H54 (cell line): ENCODE data around the gene MYH11.

Experiments
- DNase-seq: peaks from one replicate; pipeline ENCODE4 v3.0.0; 2011; ENCODE audit warnings: low spot score, mixed read lengths; ENCODE audit not compliant: insufficient read length
- FAIRE-seq: peaks from 3 replicates; lab custom pipeline; 2011; peaks lifted over from hg19 to GRCh38; lab: Jason Lieb, UNC
- POLR2A ChIP-seq: IDR thresholded peaks from 2 replicates; pipeline ENCODE4 v1.6.1; 2011; ENCODE audit warnings: low read depth, mild to moderate bottlenecking, low read length

Gene MYH11

DNA sequence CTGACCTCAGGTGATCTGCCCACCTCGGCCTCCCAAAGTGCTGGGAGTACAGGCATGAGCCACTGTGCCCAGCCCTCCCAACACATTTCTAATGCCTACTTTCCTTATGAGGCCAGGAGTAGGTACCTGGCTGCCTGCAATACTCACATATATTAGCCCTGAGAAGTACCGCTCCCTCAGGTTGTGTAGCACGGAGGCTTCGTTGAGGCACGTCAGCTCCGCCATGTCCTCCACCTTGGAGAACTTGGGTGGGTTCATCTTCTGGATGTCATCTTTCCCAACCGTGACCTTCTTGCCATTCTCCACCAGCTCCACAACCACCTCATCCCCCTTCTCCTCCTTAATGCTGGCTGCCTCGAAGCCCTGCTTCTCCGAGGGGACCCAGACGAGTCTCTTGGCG lies 19.1 kb downstream of the MYH11 start:
- TF ChIP-seq POLR2A: no peak

DNA sequence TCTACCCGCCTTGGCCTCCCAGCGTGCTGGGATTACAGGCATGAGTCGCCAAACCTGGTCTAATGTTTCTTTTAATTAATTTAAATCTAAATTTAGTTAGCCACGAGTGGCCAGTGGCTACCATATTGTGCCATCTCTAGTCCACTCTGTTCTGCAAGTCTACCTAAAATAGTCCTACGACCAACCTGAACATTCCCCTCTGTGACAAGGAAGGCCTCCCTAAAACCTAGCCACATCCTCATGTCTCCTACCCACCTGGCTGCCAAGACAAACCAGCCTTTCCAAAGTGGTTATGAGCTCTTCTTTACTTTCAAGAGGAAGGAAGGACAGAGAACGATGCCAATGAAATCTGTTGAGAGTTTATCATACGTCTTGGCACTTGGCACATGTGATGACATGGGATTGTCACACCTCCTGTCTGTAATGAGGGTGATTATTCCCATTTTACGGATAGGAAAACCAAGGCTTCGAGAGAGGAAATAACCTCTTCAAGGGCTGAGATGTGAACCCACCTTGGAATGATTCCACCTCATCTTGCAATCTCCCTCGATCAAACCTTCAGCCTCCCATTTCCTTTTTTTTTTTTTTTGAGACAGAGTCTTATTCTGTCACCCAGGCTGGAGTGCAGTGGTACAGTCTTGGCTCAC lies 19.7 kb downstream of the MYH11 start:
- no peak for TF ChIP-seq POLR2A
- no peak for DNase-seq
- FAIRE-seq: no peak

More for the DNA sequence above, 19.1 kb downstream of the MYH11 start:
- FAIRE-seq: no peak
- DNase-seq: no peak

DNA sequence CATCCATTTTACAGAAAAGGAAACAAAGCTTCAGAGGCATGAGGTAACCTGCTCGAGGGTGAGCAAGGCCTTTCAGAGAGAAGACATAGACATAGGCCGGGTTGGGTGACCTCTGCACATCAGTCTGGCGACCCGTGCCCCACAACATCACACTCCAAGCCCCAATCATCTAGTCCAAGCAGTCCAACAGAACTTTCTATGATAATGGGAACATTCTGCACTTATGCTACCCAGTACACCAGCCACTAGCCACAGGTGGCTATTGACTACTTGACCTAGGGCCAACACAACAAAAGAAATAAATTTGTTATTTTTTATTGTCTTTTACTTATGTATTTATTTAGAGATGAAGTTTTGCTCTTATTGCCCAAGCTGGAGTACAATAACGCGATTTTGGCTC lies 20.8 kb downstream of the MYH11 start:
- TF ChIP-seq POLR2A: no peak
- DNase-seq (no peak), FAIRE-seq (no peak)

DNA sequence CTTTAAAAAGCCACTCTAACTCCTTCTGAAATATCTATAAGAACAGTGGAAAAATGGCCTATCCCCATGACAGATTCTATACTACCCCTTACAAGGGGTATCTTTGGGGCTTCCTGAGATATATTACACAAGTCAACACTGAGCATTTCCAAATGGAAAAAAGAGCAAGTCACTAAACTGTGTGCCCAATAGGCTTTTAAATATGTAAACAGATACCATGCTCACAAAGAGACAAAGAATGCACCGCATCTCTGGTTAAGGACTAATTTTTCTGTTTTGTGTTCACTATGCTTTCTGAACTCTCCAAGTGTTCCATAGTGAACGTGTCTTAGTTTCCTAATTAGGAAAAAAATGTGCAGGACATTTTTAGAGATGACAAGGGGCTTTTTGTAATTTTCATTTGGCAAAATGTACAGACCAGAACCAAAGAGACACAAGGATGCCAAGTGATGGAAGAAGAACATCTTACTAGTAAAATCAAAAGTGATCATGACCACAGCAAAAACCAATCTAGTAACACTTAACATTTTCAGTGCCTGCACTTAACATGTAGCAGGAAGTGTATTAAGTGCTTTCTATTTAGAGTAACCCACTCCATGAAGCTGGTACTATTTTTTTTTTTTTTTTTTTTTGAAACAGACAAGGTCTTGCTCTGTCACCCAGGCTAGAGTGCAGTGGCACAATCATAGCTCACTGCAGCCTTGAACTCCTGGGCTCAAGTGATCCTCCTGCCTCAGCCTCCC lies 21.5 kb downstream of the MYH11 start:
- no peak for DNase-seq
- no peak for FAIRE-seq
- no peak for TF ChIP-seq POLR2A

DNA sequence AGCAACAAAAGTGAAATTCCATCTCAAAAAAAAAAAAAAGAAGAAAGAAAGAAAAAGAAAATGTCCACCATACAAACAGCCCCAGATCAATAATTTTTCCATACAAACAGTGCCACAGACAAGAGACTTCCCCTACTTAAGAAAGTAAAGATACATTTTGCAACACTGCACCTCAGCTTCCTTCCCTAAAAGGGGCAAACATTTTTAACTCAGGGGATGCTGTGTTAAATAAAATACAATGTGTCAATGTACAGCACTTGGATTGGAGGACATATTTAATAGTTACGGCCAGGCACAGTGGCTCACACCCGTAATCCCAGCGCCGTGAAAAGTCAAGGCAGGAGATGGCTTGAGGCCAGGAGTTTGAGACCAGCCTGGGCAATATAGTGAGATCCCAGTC lies 22.3 kb downstream of the MYH11 start:
- no peak for TF ChIP-seq POLR2A
- no peak for DNase-seq
- FAIRE-seq: no peak

DNA sequence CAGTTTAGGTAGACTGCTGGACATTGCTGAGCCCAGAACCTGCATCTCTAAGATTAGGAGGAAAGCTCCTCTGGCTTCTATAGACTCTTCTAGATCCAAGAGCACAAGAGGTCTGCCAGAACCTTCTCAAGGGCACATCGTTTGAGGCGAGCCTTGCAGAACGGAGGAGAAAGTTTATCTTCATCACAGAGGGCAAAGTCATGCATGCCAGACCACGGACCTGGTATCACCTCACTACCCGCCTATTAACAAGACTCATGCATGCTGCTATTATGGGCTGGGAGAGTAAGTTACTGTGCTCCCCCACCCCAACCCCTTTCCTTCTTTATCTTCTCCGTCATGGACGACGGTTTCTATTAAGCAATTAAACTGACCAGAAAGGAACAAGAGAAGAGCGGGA lies 23.3 kb downstream of the MYH11 start:
- TF ChIP-seq POLR2A: no peak
- FAIRE-seq: no peak

DNA sequence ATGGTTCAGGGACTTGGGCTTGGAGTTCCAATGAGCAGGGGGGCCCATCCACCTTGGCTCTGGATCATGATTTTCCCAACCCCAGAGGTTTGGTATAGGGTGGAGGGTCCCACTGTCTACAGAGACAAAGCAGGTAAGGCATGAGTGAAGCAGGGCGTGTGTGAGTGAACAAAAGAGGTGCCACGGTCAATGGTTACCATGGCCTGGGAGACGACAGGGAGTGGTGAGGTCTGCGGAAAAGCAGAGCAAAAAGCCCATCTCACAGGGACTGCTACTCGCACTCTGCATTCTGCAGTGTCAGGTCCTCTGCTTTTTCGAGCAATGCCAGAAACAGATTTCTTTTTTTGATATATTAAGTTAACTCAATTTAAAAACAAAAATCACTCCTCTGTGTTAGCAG lies 24.6 kb downstream of the MYH11 start:
- DNase-seq: no peak
- no peak for FAIRE-seq

More for the DNA sequence above, 23.3 kb downstream of the MYH11 start:
- no peak for DNase-seq

DNA sequence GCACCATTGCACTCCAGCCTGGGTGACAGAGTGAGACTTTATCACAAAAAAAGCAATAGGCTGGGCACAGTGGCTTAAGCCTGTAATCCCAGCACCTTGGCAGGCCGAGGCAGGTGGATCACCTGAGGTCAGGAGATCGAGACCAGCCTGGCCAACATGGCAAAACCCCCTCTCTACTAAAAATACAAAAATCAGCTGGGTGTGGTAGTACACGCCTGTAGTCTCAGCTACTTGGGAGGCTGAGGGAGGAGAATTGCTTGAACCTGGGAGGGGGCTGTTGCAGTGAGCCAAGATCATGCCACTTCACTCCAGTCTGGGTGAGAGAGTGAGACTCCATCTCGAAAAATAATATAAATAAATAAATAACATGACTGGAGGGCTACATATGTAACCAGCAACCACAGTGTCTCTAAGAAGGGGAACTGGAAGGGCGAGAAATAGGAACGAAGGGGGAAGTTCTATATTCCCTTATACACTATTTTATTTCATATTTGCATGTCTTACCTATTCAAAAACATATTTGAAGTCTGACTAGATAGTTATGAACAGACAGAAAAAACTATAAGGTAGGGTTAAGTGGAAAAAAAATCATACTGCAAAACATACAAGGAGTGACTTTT lies 25.9 kb downstream of the MYH11 start:
- no peak for FAIRE-seq
- no peak for DNase-seq
- no peak for TF ChIP-seq POLR2A

More for the DNA sequence above, 24.6 kb downstream of the MYH11 start:
- TF ChIP-seq POLR2A: no peak

DNA sequence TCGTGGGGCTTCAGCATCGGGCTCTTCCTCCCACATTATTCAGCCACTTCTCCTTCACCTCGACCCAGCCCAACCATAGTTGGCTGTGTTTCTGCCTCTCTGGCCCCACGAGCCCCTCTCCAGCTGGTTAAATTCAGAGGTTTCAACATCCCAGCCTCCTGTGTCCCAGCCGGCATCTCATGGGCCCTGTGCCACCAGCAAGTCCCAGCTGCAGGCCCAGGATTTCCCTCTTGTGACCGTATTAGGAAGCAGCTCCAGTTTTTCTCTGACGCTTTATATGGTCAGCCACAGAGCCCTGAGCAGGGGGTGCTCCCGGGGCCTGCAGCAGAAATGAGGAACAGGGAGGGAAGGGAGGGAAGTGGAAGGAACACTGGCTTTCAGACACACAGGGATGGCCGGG lies 27.4 kb downstream of the MYH11 start:
- FAIRE-seq (no peak), DNase-seq (no peak)
- TF ChIP-seq POLR2A: no peak

DNA sequence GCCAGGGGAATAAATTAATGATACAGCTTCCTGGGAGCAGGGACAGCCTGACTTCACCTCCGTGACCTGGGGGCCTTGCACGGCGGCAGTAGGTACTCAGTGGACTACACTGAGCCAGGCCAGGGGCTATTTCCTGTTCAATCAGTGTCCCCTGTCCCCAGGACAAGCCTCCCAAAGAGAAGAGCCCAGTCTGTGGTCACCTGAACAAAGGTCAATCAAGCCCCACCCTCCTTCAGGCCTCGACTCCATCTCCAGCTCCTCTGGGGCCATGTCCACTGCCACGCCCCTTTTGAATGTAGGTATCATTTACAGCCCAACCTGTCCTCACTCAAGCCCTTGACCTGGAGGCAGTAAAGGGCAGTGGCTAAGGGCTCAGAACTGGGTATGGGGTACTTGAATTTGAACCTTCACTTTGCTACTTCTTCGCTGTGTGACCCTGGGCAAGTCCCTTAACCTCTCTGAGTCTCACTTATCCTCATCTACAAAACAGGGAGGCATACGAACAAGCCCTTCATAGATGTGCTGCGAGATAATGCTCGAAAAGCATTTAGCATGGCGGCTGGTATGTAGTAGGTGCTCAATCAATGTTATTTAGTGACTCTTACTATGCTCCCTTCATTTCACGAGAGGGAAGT lies 29.0 kb downstream of the MYH11 start:
- no peak for DNase-seq
- TF ChIP-seq POLR2A: no peak
- FAIRE-seq: no peak

DNA sequence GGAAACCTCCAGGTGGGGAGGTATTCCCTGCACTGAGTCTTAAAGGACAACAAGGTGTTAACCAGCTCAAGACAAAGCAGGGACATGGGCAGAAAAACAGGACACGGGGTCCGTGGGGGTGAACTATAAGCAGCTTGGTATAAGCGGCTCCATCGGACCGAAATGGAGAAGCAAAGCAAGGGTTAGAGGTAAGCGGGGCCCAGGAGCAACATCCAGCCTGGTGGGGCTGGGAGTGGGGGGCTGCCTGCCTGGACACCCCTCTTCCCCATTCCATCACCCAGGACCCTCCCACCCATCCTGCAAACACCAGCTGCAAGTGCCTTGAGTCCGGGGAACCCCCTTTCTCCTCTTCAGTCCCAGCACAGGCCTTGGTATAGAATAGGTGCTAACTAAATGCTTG lies 29.5 kb downstream of the MYH11 start:
- DNase-seq (no peak), FAIRE-seq (no peak)
- no peak for TF ChIP-seq POLR2A

DNA sequence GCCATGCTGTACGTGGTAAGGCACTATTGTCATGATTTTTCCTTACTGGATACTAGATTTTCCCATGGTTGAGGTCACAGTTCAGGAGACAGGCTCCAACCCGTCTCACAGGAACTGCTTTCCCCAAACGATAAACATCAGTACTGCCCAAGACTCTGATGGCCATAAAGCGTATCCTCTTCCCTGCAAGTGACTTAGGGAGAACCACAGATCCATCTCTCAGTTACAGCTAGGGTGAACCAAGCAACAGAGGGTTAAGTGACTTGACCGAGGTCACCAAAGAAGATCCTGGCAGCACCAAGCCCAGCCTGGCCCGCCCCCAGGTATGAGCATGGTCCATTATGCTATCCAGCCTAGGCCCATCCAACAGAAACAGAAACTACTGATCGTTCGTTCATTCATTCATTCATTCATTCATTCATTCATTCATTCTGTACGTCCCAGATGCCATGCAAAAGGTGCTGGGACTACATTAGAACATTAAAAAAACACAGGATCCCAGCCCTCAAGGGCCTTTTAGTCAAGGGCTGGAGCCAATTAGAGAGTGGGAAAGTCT lies 31.0 kb downstream of the MYH11 start:
- FAIRE-seq: no peak
- DNase-seq: no peak
- no peak for TF ChIP-seq POLR2A

DNA sequence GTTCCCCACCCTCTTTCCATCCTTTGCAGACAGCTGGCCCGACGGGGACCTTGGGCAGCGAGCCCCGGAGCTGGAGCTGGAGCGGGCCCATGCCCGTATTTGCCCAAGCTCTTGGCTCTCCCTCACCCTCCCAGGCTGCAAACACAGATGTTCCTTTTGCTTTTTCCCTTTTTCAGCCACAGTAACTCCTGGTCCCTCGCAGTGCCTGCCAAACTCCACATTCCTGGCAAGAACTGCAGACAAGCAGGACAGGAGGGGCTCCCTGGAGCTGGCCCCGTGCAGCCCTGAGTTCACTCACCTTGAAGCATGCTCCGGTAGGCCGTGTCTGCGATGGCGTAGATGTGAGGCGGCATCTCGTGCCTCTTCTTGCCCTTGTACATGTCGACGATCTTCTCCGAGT lies 33.9 kb downstream of the MYH11 start:
- no peak for TF ChIP-seq POLR2A
- no peak for FAIRE-seq

DNA sequence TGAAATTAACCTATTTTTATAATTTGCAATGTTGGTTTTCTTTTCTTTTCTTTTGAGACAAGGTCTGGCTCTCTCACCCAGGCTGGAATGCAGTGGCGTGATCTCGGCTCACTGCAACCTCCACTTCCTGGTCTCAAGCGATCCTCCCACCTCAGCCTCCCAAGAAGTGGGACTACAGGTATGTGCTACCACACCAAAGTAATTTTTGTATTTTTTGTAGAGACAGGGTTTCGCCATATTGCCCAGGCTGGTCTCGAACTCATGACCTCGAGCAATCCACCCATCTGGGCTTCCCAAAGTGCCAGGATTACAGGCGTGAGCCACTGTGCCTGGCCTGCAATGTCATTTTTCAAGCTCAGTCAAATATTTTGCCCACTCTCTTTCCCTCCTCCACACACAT lies 36.0 kb downstream of the MYH11 start:
- TF ChIP-seq POLR2A: no peak
- FAIRE-seq: no peak

More for the DNA sequence above, 33.9 kb downstream of the MYH11 start:
- DNase-seq: no peak

DNA sequence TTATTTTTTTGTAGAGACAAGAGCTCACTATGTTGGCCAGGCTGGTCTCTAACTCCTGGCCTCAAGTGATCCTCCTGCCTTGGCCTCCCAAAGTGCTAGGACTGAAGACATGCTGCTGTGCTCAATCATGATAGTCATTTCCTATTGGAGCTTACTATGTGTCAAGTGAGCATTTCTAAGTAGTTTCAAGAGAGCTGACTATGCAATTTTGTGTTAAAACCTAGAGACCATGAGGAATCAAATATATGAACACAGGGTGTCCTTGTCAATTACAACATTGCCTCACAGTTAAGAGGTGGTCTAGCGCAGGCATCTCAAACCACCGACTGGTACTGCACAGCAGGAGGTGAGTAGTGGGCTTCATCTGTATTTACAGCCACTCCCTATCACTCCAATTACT lies 37.8 kb downstream of the MYH11 start:
- DNase-seq (no peak), FAIRE-seq (no peak)
- TF ChIP-seq POLR2A: no peak

More for the DNA sequence above, 36.0 kb downstream of the MYH11 start:
- no peak for DNase-seq
